CD4-positive, alpha-beta T cell treated with Interleukin-15 for 1 hour (primary cell): ENCODE results near the gene KRT81.
"Not testable (repeated sequence)": the region's sequence is repeated elsewhere in the genome, so short reads cannot be mapped to it uniquely, and the experiment has no call there.

Source experiments
- DNase-seq: peaks from one replicate; pipeline ENCODE4 v3.0.0-alpha.2; 2020

Gene KRT81

DNA sequence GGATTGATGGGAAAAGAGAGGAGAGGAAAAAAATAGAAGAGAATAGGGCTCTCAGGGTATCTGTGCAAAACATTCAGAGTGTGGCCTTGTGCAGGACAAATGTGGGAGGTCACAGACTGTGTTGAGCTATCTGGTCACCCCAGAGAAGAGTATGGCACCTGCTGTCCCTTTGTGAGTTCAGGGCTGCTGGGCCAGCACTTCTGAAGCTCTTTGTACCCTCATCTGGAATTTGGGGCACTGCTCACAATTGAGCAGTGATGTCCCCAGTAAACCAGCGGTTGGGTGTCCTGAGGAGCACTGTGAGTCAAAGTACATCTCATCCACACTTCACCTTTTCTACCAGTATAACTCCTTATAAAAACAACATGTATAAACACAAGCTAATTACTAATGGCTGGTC, 2.6 kb upstream of the KRT81 start:
- DNase-seq: no peak

DNA sequence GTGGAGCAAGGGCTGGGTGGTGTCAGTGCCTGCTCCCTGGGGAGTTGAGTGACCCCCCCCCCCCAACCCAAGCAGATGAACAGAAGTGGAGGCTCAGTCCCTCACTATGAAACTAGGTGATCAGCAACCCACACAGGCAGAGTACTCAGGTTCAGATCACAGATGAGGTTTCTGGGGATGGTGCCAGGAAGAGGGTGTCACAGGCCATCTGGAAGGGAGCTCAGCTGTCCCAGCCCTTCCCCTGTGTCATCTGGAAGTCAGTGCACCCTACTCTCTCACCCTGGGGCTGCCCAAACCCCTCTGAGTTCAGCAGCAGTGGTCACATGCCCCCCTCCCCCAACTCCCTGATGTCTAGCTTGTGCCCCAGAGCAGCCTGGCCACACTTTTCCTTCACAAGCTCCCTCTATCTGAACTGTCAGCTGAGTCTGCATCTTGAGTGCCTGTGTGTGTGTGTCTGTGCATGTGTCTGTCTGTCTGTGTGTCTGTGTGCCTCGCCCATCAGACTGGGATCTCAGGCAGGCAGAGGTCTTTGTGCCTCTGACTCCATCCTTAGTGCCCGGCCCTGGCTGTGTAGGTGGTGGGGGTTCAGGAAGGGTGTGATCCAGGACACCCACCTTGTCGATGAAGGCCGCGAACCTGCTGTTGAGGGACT, 725 bp downstream of the KRT81 start:
- not testable (repeated sequence) for DNase-seq

DNA sequence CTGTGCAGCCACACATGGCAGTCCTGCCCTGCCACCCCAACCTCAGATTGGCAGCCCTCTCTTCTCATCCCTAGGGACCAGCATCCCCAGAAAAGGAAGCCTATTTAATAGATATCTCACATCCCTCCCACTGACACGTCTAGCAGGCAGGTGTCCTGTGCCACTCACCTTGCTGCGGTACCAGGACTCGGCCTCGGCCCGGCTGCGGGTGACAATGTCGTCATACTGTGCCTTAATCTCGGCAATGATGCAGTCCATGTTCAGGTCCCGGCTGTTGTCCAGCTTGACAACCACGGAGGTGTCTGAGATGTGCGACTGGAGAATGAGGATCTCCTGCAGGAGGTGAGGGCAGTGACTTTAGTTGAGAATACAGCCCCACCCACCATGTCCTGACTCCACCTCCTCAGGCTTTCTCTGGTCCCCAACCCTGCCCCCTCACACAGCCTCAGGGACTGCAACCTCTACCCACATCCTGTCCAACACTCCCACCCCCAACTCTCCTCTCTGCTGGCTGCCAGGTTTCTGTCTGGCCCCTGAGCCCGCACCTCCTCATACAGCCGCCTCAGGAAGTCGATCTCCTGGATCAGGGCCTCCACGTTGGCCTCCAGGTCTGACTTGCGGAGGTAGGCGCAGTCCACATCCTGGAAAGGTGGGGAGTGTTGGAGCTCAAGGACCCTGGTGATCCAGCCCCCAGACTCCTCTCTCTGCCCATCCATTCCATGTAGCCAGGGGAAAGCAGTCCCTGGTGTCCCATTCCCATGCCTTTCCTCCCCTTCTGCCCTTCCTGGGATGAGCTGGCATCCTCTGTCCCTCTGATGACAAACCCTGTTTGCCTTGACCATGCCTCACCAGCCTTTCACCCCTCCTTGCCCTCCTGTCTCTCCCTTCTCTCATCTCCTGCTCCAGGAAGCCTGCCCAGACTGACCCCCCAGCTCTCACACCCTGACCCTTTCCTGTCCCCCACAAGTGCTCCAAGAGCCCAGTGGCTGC, 3.2 kb downstream of the KRT81 start:
- not testable (repeated sequence) for DNase-seq

DNA sequence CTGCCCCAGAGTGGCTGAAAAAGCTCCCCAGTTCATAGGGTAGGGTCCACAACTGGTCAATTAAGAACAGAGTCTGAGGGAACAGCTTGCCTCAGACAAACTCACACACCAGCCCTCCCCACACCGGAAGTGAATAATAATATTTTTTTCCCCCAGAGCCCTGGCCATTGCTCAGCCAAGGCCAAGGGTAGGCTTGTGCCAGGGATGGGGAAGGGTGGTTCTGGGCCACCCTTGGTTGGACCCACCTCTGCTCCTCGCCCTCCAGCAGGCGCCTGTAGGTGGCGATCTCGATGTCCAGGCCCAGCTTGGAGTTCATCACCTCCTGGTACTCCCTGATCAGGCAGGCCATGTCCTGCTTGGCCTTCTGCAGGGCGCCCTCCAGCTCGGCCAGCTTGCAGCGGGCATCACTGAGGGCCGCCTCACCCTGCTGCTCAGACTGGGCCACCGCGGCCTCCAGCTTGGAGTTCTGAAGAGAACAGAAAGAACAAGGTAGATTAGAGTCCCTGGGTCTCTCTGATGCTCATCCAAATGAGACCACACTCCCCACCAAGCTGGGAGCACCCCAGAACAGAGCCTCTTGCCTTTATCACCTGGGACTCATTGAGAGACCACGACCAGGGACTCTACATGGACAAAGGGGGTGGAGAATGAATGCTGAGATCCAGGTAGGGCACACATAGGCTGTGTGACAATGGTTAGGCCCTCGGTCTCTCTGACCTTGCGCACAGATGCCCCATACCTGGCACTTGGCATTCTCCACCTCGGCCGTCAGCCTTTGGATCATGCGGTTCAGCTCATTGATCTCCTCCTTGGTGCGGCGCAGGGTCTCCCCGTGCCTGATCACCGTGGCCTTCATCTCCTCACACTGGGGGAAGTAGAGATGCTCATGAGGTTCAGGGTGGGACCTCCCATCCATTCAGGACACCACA, 4.2 kb downstream of the KRT81 start:
- not testable (repeated sequence) for DNase-seq

DNA sequence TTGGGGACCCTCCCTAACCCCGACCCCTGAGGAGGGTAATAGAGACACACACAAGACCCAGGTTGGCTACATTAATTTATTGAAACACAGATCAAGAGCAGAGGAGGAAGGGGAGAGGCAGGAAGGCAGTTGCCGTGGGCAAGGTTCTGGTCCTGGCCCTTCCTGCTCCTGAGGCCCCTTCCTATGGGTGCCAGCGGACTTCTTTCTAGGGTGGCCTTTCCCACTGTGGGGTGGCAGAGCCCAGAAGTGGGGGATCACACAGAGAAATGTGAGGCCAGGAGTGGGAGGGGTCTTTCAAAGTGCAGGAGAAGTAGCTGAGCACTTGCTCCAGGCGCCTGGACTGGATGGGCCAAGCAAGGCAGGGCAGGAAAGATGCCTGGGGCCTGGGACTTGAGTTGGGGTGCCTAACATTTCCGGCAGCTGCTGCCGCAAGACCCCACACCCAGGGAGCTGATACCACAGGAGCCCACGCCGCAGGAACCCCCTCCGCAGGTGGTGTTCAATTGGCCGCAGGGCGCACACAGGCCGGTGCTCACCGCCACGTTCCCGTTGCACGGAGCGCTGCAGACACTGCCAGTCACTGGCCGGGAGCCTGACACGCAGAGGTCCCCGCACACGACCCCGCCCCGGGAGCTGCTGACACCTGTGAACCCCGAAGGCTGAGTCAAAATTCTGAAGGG, 5.3 kb downstream of the KRT81 start:
- DNase-seq: no peak

DNA sequence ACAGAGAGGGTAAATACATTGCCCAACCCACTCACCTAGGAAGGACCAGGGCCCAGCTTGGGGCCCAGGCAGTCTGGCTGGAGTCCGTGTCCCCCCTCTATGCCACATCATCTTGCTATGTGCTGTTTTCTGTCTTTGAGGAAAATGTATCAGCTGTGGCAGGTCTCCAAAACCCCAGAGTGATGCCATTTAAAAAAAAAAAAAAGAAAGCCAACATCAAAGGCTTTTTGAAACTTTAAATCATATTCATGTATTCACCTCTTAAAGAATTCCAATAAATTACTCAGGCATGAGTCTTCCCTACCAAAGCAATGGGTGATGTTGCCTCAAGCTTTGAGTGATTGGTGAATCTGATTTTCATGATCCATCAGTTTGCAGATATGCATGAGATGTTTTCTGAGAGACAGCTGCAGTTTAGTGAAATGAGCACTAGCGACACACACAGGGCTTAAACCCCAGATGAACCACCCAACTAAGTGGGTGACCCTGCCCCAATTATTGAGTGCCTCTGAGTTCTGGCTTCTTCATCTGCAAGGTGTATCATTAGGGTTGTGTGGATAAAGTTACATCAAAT, 6.1 kb downstream of the KRT81 start:
- DNase-seq: no peak

DNA sequence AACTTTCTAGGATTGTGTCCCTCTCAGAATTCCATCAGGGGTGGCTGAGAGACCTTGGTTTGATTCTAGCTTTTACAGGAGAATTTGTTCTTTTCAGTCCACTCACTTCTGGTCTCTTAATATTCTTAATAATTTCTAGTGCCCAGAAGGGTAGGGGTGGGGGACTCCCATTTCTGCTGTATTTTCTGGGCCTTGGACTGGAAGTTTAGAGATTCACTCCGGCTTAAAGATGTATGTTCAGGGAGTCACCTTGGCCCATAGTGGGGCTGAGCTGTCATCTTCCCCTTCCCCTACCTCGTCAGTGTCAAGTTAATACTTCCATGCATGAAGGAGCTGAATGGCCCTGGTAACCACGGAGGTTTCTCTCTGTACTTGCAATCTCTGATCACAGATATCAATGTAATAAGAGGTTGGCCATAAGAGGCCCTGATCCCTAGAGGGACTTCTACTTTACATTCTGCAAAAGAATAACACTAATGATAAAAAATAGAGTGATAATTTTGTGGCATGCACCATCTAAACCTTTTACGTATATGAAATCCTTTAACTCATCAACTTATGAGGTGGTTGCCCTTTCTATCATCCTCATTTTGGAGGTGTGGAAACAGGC, 6.7 kb downstream of the KRT81 start:
- DNase-seq: no peak

DNA sequence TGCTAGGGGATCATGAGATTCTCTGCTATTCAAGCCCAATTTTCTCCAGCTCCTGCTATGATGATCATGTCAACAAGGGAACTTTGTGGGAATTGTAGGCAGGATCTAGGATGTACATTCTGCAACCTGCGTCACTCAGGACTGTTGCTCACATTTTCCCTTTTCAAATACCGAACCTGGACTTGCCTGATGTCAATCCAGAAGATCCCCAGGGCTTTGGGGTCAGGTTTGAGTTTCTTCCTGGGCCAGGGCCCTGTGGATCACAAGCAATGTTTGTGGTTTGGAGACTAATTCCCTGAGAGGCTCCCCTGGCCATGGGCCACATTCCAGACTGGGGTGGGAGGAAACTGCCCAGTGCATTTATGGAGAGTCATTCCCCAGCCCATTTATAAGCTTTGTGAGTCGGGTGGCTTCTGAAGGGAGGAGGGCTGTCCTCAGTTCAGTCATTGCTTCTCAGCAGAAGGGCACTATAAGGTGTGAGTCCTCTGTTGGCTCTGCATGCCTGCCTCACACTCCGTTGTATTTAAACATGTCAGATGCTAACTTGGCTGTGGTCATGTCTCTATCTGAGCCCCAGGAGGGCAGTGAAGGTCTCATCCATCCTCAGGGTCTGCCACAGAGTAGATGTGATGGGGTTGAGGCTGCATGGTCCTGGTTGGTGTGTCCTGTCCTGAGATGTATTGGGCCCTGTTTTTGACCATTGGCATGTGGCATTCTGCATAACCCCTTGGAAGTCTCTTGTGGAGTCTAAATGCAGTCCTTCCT, 10.4 kb downstream of the KRT81 start:
- no peak for DNase-seq

DNA sequence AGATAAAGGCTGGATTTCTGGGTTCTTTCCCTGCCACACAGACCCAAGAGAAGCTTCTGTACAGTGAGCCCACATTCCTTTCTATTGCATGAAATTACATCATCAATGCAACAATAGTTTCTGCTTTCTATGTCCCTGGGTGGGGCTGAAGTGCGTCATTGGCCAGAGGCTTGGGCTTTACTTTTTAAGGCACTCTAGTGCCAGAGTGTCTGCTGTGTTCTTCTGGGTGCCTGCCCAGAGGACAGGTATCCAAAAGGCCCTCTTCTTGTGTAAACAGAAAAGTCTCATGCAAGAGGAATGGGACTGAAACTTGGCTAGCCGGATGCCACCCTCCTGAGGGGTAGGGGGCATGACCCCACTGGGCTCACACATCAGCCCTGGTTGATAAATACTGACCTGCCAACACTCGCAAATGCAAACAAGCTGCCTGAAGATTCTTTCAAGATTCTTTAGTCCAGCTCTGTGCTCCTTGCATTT, 11.0 kb downstream of the KRT81 start:
- DNase-seq: peak; percentile 40

DNA sequence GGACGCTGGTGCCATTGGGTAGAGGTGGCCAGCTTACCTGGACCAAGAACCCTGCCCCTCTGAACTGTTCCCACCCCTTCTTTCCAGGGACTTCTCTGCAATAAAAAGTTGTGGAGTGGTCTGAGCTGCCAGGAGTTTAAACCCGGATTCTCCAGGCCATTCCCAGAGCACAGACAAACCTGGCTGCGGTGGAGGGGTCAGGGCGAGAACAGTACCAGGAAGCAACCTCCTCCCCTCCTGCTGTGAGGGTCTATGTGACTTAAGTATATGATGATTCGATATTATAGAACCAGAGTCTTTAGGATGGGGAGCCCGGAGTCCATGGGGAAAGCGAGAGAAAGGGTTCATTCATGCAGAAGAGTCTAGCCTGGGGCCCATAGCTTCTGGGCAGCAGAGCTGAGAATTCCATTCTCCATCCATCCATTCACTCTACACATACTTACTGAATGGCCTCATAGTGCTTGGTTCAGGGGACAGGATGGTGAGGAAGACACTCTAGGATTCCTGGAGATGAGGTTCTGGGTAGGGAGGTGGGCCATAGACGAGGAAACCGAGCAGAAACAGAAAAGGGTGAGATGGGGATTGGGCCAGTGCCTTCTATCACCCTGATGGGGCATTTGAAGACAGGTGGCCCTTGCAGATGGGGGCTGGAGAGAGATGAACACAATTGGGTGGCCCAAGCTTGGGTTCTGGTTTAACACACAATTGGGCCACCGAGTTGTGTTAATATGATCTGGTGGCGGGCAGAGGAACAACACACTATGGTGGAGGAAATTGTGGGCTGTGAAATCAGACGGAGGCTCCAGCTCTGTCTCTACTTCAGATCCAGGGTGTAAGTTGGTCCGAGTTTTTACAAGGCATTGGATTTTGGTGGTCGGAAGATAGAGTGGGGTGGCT, 11.7 kb downstream of the KRT81 start:
- DNase-seq: no peak

DNA sequence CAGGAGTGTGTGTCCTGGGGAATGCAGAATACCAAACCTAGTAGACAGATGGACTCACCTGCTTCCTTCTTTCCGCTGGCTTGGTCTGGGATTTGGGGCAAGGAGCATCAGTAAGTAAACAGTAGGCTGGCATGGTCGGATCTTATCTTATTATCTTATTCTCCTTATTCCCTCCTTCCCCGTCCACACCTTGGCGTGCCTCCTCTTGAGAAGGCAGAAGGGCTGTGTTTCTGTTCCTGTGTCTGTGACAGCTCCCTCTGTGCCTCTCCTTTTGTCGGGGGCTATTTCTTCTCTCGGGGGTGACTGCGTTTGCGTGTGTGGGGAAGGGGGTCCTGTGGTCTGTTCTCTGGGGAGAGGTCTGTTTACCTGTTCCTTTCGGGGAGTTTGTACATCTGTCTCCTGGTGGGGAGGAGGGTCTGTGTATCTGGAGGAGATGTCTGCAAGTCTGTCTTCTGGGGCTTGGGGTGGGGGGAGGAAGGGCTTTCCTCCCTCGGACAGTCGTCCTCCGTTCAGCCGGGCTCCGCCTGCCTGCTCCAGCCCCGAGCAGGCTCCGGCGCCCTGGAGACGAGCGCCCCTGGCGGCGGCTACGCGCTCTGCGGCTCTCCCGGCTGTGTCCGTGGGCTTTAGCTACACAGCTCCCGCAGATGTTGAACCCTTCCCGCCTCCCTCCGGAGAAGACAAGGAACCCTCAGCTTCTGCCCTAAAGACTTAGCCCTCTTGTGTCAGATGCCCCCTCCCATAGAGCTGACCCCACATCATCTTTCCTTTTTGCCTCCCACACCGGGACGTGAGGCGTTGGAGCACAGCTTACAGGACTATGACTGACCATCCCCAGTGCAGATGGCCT, 12.5 kb downstream of the KRT81 start:
- peak; percentile 61 for DNase-seq

DNA sequence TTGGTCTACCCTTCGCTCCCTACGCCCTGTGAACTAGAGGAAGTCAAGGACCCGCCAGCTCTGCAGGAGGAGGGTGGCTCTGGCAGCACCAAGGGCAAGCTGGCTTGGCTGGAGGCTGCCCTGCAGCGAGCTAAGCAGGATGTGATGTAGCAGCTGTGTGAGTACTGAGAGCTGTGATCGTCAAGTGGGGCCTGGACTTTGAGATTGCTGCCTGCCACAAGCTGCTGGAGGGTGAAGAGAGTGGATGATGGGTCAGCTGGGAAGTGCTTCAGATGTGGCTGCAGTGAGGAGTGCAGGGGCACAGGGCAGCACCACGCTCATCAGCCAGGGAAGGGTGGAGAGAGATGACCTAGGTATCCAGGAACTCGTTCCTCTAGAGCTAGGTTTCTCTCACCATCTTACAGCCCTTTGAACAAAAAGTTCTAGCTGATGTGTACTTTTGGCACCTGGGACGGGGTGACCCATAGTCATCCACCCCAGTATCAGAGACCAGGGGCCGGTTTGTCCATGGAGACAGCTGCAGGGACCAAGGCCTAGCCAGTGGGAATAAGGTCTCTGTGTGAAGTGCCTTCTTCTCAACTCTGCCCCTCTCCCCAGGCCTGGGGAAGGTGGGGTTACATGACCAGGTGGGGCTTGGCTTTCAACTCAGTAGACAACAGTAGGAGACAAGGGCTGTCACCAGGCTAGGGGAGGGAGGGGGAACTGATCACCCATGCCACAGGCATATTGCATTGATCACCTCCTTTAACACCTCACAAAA, 13.7 kb downstream of the KRT81 start:
- no peak for DNase-seq

DNA sequence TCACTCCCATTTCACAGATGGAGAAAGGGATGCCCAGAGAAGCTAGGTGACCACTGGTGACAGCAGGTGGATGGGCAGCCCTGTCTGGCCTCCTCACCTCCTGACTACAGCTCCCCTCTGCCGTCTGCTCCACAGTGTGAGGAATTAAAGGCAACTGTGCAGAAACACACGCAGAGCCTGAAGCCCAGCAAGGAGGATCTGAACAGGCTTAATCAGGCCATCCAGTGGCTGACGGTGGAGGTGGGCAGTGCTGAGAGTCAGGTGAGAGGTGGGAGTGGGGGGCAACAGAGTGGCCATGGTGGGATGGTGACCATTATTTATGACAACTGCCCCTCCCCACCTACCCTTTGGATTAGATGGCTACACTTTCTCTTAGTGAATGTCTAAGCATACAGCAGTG, 15.6 kb downstream of the KRT81 start:
- no peak for DNase-seq

DNA sequence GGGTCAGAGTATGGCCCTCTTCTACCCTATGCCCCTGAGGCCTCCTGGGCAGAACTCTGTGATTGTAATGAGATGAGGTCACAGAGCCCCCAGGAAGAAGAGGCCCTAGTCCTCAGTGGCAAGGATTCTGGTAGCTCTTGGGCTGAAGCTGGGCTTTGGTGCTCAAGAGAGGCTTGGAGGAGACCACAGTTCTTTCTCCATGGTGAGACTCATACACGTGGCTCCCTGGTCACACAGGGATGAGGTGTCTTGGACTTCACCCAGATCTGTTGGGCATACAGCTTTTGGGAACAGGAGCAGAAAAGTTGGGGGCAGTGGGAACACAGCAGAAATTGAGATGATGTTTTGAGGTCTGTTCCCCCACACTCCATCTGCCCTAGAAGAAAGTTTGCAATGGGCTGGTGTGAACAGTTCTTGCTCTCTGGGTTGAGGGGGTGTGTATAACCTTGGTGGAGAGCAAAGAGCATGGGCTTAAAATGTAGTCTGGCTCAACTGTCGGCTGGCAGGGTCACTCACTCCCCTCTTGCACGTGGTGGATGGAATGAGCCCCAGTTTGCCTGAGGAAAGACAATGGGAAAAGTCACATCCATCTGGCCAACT, 16.7 kb downstream of the KRT81 start, which contains the start of gene KRT86:
Gene KRT86 (plus strand): TSS at position 125 of the 600 bp plus-strand sequence. CDS start 27,272 bp downstream, outside the sequence.
- DNase-seq: no peak

DNA sequence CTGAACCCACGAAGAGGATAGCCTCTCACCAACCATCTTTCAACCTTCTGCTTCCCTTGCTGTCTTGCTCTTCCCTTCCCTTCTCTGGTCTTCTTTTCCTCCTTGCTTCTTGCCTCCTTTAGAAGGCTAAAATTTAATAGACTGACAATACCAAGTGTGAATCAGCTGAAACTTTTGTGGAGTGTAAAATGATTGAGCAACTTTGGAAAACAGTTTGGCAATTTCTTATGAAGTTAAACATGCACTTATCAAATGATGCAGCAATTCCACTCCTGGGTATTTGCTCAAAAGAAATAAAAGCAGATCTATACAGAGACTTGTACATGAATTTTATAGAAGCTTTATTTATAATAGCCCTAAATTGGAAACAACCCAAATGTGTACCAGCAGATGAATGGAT, 20.2 kb downstream of the KRT81 start:
- DNase-seq: no peak

DNA sequence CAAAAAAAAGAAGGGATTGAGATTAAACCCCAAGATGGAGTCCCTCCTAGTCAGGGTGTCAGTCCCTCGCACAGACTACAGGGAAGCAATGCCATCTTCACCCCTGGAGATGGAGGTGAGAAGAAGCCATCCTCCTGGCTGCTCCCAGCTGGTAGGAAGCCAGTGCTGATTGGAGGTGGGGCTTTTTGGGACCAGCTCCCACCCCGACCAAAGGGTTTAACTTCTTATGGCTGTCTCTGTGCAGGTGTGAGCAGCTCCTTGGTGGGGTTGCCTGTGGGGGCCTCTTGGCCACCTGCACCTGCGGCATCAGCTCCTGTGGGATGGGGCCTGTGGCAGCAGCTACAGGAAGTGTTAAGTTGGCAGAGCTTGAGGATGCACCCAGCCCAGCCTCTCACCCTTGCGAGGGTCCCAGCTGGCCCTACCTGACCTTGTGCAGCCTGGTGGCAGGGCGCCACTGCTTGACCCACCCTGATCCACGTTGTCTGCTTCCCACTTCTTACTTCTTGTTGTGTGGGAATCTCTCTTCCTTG, 20.7 kb downstream of the KRT81 start:
- DNase-seq: no peak

DNA sequence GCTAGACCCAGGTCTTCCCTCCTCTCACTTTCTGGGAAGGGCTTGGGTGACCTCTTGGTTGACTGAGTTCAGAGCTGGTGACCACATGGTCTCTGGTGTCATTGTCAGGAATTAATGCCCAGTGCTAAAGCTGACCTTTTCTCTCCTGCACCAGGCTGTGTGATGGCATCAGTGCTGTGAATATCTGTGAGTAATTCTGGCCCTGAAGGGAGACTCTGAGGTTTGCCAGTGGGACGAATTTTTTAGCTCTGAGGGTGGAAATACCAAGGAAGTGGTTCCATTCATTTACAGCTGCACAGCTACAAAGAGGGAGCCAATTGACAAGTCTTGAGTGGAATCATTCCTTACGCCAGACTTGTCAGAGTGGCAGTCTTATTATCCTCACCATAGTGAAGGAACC, 23.1 kb downstream of the KRT81 start:
- DNase-seq: no peak
